OCI-LY7 (cell line): ENCODE measurements around the gene RNASEL. TPM values are rescaled to one million over a fixed set of nuclear protein-coding genes. Genes with fewer than 3 reads are reported as not detected.

ENCODE experiments used
- BruUV-seq: library from RNA; stranded (reverse); fragments of 400-500 nt; replicated peaks from 2 replicates; lab custom pipeline; 2021; lab: Mats Ljungman, UMichigan
- CTCF ChIA-PET: fragments of 300-600 bp; sonication (Branson Sonifier 250); formaldehyde crosslinking; loops from one replicate; lab custom pipeline; 2022; ENCODE audit warnings: antibody characterized with exemption; ENCODE audit not compliant: unreplicated experiment; lab: Charles Lee
- POLR2A ChIA-PET: fragments of 300-600 bp; sonication (Branson Sonifier 250); formaldehyde crosslinking; loops from one replicate; lab custom pipeline; 2022; ENCODE audit warnings: antibody characterized with exemption; lab: Charles Lee
- DNase-seq: peaks from one replicate; pipeline ENCODE4 v3.0.0-alpha.2; 2015; ENCODE audit warnings: low spot score
- H2AFZ ChIP-seq: fragments of 200-600 bp; sonication (generic), shearing (Covaris generic); 2 replicates; pipeline ENCODE4 v1.6.1; 2014; ENCODE audit warnings: mild to moderate bottlenecking, antibody characterized with exemption, low read length, moderate library complexity
- H3K27ac ChIP-seq: fragments of 200-600 bp; sonication (generic); 2 replicates; pipeline ENCODE4 v1.5.1; 2014; ENCODE audit warnings: mixed run types, low read depth, mild to moderate bottlenecking, moderate library complexity, low read length, inconsistent platforms; ENCODE audit not compliant: poor library complexity, severe bottlenecking
- H3K36me3 ChIP-seq: fragments of 200-600 bp; sonication (generic); 2 replicates; pipeline ENCODE4 v1.6.1; 2014; ENCODE audit warnings: mild to moderate bottlenecking, antibody characterized with exemption, low read length, moderate library complexity, mixed read lengths; ENCODE audit not compliant: insufficient read depth
- H3K4me1 ChIP-seq: fragments of 200-600 bp; sonication (generic); 2 replicates; pipeline ENCODE4 v1.5.1; 2014; ENCODE audit warnings: mild to moderate bottlenecking, low read length; ENCODE audit not compliant: insufficient read depth, poor library complexity, severe bottlenecking
- H3K4me2 ChIP-seq: fragments of 200-600 bp; sonication (generic); 2 replicates; pipeline ENCODE4 v1.6.1; 2014; ENCODE audit warnings: mild to moderate bottlenecking, low read length
- H3K4me3 ChIP-seq: fragments of 200-600 bp; sonication (generic); 2 replicates; pipeline ENCODE4 v1.5.1; 2014; ENCODE audit warnings: mild to moderate bottlenecking, low read depth, low read length; ENCODE audit not compliant: poor library complexity, severe bottlenecking
- H3K79me2 ChIP-seq: fragments of 200-600 bp; sonication (generic); 2 replicates; pipeline ENCODE4 v1.6.1; 2016; ENCODE audit warnings: low read depth, mild to moderate bottlenecking, low read length, moderate library complexity, mixed read lengths; ENCODE audit not compliant: insufficient read depth
- H3K9me2 ChIP-seq: fragments of 200-600 bp; sonication (generic); 2 replicates; pipeline ENCODE4 v1.6.1; 2016; ENCODE audit warnings: mild to moderate bottlenecking, low read length, mixed read lengths; ENCODE audit not compliant: insufficient read depth
- H3K9me3 ChIP-seq: fragments of 200-600 bp; sonication (generic); 2 replicates; pipeline ENCODE4 v1.6.1; 2014; ENCODE audit warnings: mild to moderate bottlenecking, mixed run types, low read length, mixed read lengths
- H4K20me1 ChIP-seq: fragments of 200-600 bp; sonication (generic); 2 replicates; pipeline ENCODE4 v1.6.1; 2014; ENCODE audit warnings: mild to moderate bottlenecking, antibody characterized with exemption, low read length, moderate library complexity, mixed read lengths; ENCODE audit not compliant: insufficient read depth
- CTCF ChIP-seq: fragments of 200-600 bp; sonication (generic); conservative IDR thresholded peaks from 2 replicates; pipeline ENCODE4 v1.5.1; 2014; ENCODE audit warnings: mild to moderate bottlenecking, antibody characterized with exemption, low read length, moderate library complexity, mixed read lengths
- EZH2phosphoT487 ChIP-seq: fragments of 200-600 bp; sonication (generic); IDR thresholded peaks from 2 replicates; pipeline ENCODE4 v1.6.1; 2018; ENCODE audit warnings: low read depth, borderline replicate concordance, mild to moderate bottlenecking, mixed run types, antibody characterized with exemption, low read length, moderate library complexity, mixed read lengths
- intact Hi-C: fragments of 100-400 bp; cut with micrococcal nuclease; formaldehyde crosslinking; loops from one replicate; pipeline ENCODE4 v1.10.0; 2022; ENCODE audit not compliant: unreplicated experiment
- total RNA-seq, 2 experiments: library from RNA; depleted of rRNA in 1 of 2; stranded (reverse); fragments of >200 nt in 1 of 2; shearing (Covaris generic) in 1 of 2; gene quantifications; 2 replicates each; pipeline ENCODE4 v1.2.3, GENCODE V29; 2014 to 2022

RNASEL gene
- total RNA-seq, 2 experiments from 2014 or later = 2.2 to 4.0 TPM

DNA sequence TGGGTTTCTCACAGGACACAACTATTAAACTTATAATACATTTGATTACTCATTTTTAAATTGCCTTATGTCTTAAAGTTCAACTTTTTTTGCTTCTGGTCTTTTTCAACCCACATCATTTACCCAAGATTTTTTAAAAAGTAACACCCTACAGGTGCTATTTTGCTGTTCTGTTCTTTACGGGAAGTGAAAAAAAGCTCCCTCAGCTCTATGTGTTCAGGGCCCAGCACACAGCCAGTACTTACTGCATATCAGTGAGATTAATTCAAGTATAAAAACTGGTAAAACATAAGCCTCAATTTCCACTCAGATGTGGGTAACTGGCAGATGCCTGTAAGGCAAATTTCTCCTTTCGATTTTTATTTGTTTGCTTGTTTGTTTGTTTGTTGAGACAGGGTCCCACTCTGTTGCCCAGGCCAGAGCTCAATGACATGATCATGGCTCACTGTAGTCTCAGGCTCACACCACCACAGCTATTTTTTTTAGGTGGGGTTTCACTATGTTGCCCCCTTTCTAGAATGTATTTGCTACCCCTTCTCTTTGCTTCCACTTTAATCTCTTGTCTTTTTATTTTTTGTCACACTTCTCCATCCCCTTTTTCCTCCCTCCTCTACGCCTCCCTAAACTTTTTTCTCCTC lies 20.3 kb downstream of the RNASEL start:
- Histone ChIP-seq H3K27ac (peak overlapping the region; percentile 66), H4K20me1 (no peaks in the 10 kb centered on the region), H2AFZ (peak overlapping the region; percentile 81), H3K79me2 (no peaks in the 10 kb centered on the region), H3K4me3 (no peak overlapping the region), H3K9me2 (no peaks in the 10 kb centered on the region), H3K9me3 (peaks cover 13% of the 10 kb centered on the region; the same call in 1 of the 2 replicates), H3K4me2 (peak overlapping the region; percentile 56), H3K36me3 (no peaks in the 10 kb centered on the region; the same call in 1 of the 2 replicates), H3K4me1 (peaks cover 41% of the 10 kb centered on the region)
- BruUV-seq = no TSS peak
- no peak for TF ChIP-seq EZH2phosphoT487
- TF ChIP-seq CTCF = no peak
- POLR2A ChIA-PET = interaction anchor here (0.6 to 2.5 kb wide), 13 partner anchors 14 to 481 kb away, joined by 3 to 11 read pairs (median 3); no protein-coding TSS in a partner anchor
- CTCF ChIA-PET = no interaction called here
- intact Hi-C loops = loop anchor here (10.0 kb wide), 1 partner anchor 124 kb away; no protein-coding TSS in a partner anchor
- DNase-seq = peak; percentile 73

- ChIA-PET POLR2A (interaction anchor here (0.6 to 1.3 kb wide), 3 partner anchors 10 to 154 kb away, joined by 3 to 4 read pairs (median 3); no protein-coding TSS in a partner anchor), CTCF (no interaction called here)
- H3K4me2 ChIP-seq = no peak overlapping the region
- TF ChIP-seq EZH2phosphoT487 (no peak), CTCF (no peak)
- no peaks in the 10 kb centered on the region for H4K20me1 ChIP-seq
- BruUV-seq = no TSS peak
- H3K4me1 ChIP-seq = peaks cover 41% of the 10 kb centered on the region
- H3K9me3 ChIP-seq = peaks cover 13% of the 10 kb centered on the region; the same call in 1 of the 2 replicates
- intact Hi-C loops = loop anchor here (10.0 kb wide), 1 partner anchor 123 kb away; no protein-coding TSS in a partner anchor
- no peak overlapping the region for H3K4me3 ChIP-seq
- no peak overlapping the region for H2AFZ ChIP-seq
- H3K27ac ChIP-seq = no peak overlapping the region
- H3K9me2 ChIP-seq = no peaks in the 10 kb centered on the region
- no peaks in the 10 kb centered on the region for H3K79me2 ChIP-seq
- no peak for DNase-seq
- no peaks in the 10 kb centered on the region; the same call in 1 of the 2 replicates for H3K36me3 ChIP-seq
Observed at GRCh38 chr1:182567629-182568028, 21.4 kb downstream of the RNASEL start.

DNA sequence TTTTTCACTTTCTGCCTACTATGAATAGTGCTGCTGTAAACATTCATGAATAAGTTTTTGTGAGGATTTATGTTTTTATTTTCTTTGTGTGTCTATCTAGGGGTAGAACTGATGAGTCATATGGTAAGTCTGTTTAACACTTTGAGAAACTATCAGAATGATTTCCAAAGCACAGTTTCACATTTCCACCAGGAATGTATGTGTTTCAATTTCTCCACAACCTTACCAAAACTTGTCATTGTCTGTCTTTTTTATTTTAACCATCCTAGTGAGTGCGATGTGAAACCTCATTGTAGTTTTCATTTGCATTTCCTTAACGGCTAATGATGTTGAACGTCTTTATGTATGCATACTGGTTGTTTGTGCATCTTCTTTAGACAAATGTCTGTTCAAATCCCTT lies 23.5 kb downstream of the RNASEL start:
- no peak for DNase-seq
- intact Hi-C loops = loop anchor here (10.0 kb wide), 1 partner anchor 121 kb away; no protein-coding TSS in a partner anchor
- ChIA-PET CTCF (no interaction called here), POLR2A (interaction anchor here (0.8 to 1.6 kb wide), 3 partner anchors 9 to 116 kb away, joined by 3 to 5 read pairs (median 5); no protein-coding TSS in a partner anchor)
- H3K4me3 ChIP-seq = no peak overlapping the region
- no peak for TF ChIP-seq CTCF
- no peak for TF ChIP-seq EZH2phosphoT487
- H2AFZ ChIP-seq = peak overlapping the region; percentile 27; the same call in 1 of the 2 replicates
- H3K9me3 ChIP-seq = peaks cover 13% of the 10 kb centered on the region; the same call in 1 of the 2 replicates
- no peaks in the 10 kb centered on the region for H3K9me2 ChIP-seq
- H3K27ac ChIP-seq = no peak overlapping the region
- no peaks in the 10 kb centered on the region for H3K79me2 ChIP-seq
- no peaks in the 10 kb centered on the region for H4K20me1 ChIP-seq
- peaks cover 36% of the 10 kb centered on the region for H3K4me1 ChIP-seq
- no peaks in the 10 kb centered on the region; the same call in 1 of the 2 replicates for H3K36me3 ChIP-seq
- no peak overlapping the region for H3K4me2 ChIP-seq
- no TSS peak for BruUV-seq
